Gastrocnemius medialis (tissue), 4 donors: ENCODE results near the gene FUT1. TPM values are rescaled to one million over a fixed set of nuclear protein-coding genes. Genes with fewer than 3 reads are reported as not detected.

Experiments
- ATAC-seq, 2 donors: fragments of 150-250 bp; one replicate each; pipeline ENCODE4 v1.9.1; 2016
- DNase-seq, 2 donors: peaks; one replicate each; pipeline ENCODE4 v3.0.0-alpha.2; 2019
- H3K27ac ChIP-seq, 4 donors: fragments of 200-600 bp; sonication (generic); 1 replicate in 1 of 4; 2 replicates in 3 of 4; pipeline ENCODE4 v1.5.1; 2016 to 2018; ENCODE audit warnings: mild to moderate bottlenecking in 2 of 4, moderate library complexity in 1 of 4
- H3K27me3 ChIP-seq, 3 donors: fragments of 200-600 bp; sonication (generic) in 2 of 3; 1 replicate in 1 of 3; 2 replicates in 2 of 3; pipeline versions ENCODE4 v1.5.1 to v1.6.0; 2016 to 2019; ENCODE audit warnings: mild to moderate bottlenecking in 1 of 3, moderate library complexity in 1 of 3
- H3K36me3 ChIP-seq, 2 donors: fragments of 200-600 bp; sonication (generic) in 1 of 2; one replicate each; pipeline ENCODE4 v1.5.1; 2017 to 2018
- H3K4me1 ChIP-seq, 2 donors: fragments of 200-600 bp; sonication (generic) in 1 of 2; one replicate each; pipeline ENCODE4 v1.5.1; 2016 to 2017; ENCODE audit warnings: mild to moderate bottlenecking in 2 of 2
- H3K4me3 ChIP-seq, 4 donors: fragments of 200-600 bp; sonication (generic) in 3 of 4; 1 replicate in 1 of 4; 2 replicates in 3 of 4; pipeline ENCODE4 v1.5.1; 2016 to 2019; ENCODE audit warnings: mild to moderate bottlenecking in 2 of 4
- H3K9me3 ChIP-seq, 3 donors: fragments of 200-600 bp; sonication (generic) in 2 of 3; 1 replicate in 1 of 3; 2 replicates in 2 of 3; pipeline ENCODE4 v1.5.1; 2016 to 2019
- POLR2A ChIP-seq, 2 donors: fragments of 450-650 bp; IDR thresholded peaks; one replicate each; pipeline ENCODE4 v1.6.1; 2017; ENCODE audit warnings: antibody characterized with exemption in 2 of 2, mild to moderate bottlenecking in 2 of 2, moderate library complexity in 2 of 2
- in situ Hi-C, 4 donors: fragments of 200-750 bp; cut with MboI; loops; one replicate each; pipeline versions ENCODE4 v1.15.0 to v1.8.0; 2017; ENCODE audit warnings: low sequenced_read_pairs in 4 of 4
- intact Hi-C: fragments of 100-400 bp; cut with DNase I; formaldehyde crosslinking; loops from one replicate; pipeline ENCODE4 v1.15.1; 2023; ENCODE audit warnings: low total_unique reads
- total RNA-seq, 4 donors: library from RNA; depleted of rRNA; stranded (reverse); fragments of >200 nt; gene quantifications; one replicate each; pipeline versions ENCODE4 v1.1.0 to v1.2.3, GENCODE V29; 2016
- TF ChIP-seq, protein P1 (sequence below), 5 experiments: fragments of 450-650 bp in 3 of 5; fragments of 200-600 bp in 2 of 5; sonication (generic) in 2 of 5; IDR thresholded peaks in 4 of 5; conservative IDR thresholded peaks in 1 of 5; 1 replicate in 4 of 5; 2 replicates in 1 of 5; pipeline ENCODE4 v1.5.1; 2016 to 2019; ENCODE audit warnings: antibody characterized with exemption in 5 of 5, mild to moderate bottlenecking in 3 of 5, moderate library complexity in 3 of 5

Gene FUT1
- total RNA-seq, 4 donors from 2014 or later: 0.61 to 1.3 (median 0.98) TPM

DNA sequence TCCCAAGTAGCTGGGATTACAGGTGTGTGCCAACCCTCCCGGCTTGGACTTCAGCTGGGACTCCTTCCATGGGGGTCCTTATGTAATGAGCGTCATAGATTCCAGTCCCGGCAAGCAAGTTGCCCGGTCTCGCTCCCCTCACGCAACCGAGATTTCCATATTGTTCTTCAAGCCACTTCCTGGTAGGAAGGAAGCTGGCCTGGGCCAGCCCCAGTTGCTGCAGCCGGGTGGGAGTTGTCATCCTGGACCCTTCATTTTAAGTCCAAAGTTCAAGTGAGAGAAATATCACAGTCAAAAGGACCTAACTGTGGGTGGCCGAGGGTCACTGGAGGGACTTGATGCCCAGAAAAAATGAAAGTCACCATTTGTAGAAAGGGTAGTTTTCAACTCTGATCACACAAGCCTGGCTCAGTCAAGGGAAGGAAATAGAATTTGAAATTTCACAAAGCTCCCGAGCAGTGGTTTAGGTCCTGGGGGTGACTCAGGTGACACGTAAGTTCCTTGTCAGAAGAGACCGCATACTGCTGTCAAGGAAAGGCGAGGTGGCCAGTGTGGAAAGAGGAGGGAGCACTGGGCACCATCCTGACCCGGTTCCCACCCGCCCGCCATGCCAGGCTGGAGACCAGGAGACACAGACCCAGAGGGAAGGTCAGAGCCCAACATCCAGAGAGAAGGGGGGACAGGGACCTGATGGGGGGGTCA lies 8.2 kb upstream of the FUT1 start:
- H3K4me1 ChIP-seq: peaks cover 10 to 14% of the 10 kb centered on the region in 2 donors
- no peak overlapping the region for H3K4me3 ChIP-seq
- peak overlapping the region; percentile 30 to 73 (median 68) for H3K27ac ChIP-seq
- intact Hi-C loops (no loop called here), in situ Hi-C loops (no loop called here)
- ATAC-seq (no peak), DNase-seq (no peak)
- TF ChIP-seq, protein P1, sequence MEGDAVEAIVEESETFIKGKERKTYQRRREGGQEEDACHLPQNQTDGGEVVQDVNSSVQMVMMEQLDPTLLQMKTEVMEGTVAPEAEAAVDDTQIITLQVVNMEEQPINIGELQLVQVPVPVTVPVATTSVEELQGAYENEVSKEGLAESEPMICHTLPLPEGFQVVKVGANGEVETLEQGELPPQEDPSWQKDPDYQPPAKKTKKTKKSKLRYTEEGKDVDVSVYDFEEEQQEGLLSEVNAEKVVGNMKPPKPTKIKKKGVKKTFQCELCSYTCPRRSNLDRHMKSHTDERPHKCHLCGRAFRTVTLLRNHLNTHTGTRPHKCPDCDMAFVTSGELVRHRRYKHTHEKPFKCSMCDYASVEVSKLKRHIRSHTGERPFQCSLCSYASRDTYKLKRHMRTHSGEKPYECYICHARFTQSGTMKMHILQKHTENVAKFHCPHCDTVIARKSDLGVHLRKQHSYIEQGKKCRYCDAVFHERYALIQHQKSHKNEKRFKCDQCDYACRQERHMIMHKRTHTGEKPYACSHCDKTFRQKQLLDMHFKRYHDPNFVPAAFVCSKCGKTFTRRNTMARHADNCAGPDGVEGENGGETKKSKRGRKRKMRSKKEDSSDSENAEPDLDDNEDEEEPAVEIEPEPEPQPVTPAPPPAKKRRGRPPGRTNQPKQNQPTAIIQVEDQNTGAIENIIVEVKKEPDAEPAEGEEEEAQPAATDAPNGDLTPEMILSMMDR (IDR thresholded peaks at IDR 0.05 in 4 of 5, conservative IDR thresholded peaks at IDR 0.05 in 1 of 5): no peak
- H3K36me3 ChIP-seq: no peaks in the 10 kb centered on the region
- no peaks in the 10 kb centered on the region for H3K27me3 ChIP-seq
- H3K9me3 ChIP-seq: no peaks in the 10 kb centered on the region

DNA sequence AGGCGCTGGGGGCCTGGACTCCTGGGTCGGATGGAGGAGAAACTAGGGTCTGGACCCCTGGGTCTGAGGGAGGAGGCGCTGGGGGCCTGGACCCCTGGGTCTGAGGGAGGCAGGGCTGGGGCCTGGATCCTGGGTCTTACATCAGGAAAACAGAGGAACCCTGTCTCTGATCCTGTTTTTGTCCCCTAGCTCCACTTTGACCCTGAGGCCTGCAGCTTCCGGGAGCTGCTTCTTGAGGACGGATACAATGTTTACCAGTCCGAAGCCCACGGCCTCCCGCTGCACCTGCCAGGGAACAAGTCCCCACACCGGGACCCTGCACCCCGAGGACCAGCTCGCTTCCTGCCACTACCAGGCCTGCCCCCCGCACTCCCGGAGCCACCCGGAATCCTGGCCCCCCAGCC lies 5.3 kb upstream of the FUT1 start:
- Histone ChIP-seq H3K4me3 (no peak overlapping the region), H3K27ac (no peak overlapping the region), H3K9me3 (no peaks in the 10 kb centered on the region), H3K36me3 (no peaks in the 10 kb centered on the region), H3K4me1 (peaks cover 21% of the 10 kb centered on the region in 2 donors), H3K27me3 (no peaks in the 10 kb centered on the region)
- DNase-seq: no peak
- intact Hi-C loops: no loop called here
- in situ Hi-C loops: no loop called here
- no peak for ATAC-seq
- TF ChIP-seq POLR2A (IDR thresholded peaks at IDR 0.05): no peak
- TF ChIP-seq, protein P1 (IDR thresholded peaks at IDR 0.05 in 4 of 5, conservative IDR thresholded peaks at IDR 0.05 in 1 of 5): no peak

DNA sequence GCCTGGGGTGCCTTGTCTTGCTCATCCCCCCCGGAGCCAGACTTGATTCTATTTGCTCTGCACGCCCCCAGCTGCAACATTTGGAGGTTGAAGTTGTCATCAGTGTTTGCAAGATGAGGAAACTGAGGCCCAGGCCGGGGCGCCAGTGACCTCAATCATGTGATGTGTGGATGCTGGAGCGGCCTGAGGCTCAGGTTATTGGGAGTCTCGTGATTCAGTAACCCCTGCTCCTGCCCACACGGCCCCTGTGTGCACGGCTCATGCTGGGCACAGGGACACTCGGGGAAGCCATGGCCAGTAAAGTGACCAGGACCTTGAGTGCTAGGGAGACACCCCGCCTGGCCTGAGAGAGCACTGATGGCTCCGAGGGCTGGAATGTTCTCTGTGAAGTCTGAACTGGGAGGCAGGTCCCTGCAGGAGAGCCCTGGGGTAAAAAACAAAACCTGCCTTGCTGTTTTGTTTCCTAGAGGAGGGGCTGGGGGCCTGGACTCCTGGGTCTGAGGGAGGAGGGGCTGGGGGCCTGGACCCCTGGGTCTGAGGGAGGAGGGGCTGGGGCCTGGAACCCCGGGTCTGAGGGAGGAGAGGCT lies 4.7 kb upstream of the FUT1 start:
- H3K9me3 ChIP-seq: no peaks in the 10 kb centered on the region
- peaks cover 21 to 24% of the 10 kb centered on the region in 2 donors for H3K4me1 ChIP-seq
- no peak for DNase-seq
- in situ Hi-C loops: no loop called here
- intact Hi-C loops: no loop called here
- no peak overlapping the region for H3K27ac ChIP-seq
- TF ChIP-seq, protein P1 (IDR thresholded peaks at IDR 0.05 in 4 of 5, conservative IDR thresholded peaks at IDR 0.05 in 1 of 5): no peak
- no peak for TF ChIP-seq POLR2A (IDR thresholded peaks at IDR 0.05)
- no peaks in the 10 kb centered on the region for H3K27me3 ChIP-seq
- no peaks in the 10 kb centered on the region for H3K36me3 ChIP-seq
- ATAC-seq: no peak
- H3K4me3 ChIP-seq: no peak overlapping the region

DNA sequence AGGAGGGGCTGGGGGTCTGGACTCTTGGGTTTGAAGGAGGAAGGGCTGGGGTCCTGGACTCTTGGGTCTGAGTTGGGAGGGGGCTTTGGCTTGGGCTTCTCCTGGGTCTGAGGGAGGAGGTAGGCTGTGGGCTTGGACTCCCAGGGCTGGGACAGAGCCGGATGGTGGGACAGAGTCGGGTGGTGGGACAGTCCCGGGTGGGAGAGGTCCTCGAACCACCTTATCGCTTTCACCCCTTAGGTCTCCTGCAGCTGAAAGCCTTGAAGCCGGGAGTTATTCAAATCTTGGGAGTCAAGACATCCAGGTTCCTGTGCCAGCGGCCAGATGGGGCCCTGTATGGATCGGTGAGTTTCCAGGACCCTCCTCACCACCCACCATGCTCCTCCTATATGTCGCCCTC lies 4.2 kb upstream of the FUT1 start:
- H3K27me3 ChIP-seq: no peaks in the 10 kb centered on the region
- no peaks in the 10 kb centered on the region for H3K9me3 ChIP-seq
- H3K4me1 ChIP-seq: peaks cover 21 to 24% of the 10 kb centered on the region in 2 donors
- ATAC-seq (no peak), DNase-seq (no peak)
- intact Hi-C loops: no loop called here
- H3K27ac ChIP-seq: peak overlapping the region in 1 of 4 donors; percentile 71
- no peaks in the 10 kb centered on the region for H3K36me3 ChIP-seq
- in situ Hi-C loops: no loop called here
- H3K4me3 ChIP-seq: no peak overlapping the region
- TF ChIP-seq, protein P1 (IDR thresholded peaks at IDR 0.05 in 4 of 5, conservative IDR thresholded peaks at IDR 0.05 in 1 of 5): no peak
- no peak for TF ChIP-seq POLR2A (IDR thresholded peaks at IDR 0.05)
